ENCODE measurements around the gene GFRA4.

The GFRA4 gene

GRCh38 chr20:3663031-3663701 is at the start of gene GFRA4:
GFRA4 (minus strand) TSS chr20:3663399; CDS start chr20:3663399, 0 bp downstream.
- DNase-seq: peak in 1 of 3 experiments; percentile 82

- DNase-seq: no peak
Observed at GRCh38 chr20:3712279-3712873, 49.2 kb upstream of the GFRA4 start, which contains the start of gene SIGLEC1. SIGLEC1 (minus strand) TSS chr20:3712600; CDS start chr20:3707128, 5,472 bp downstream.

- no peak for DNase-seq
Observed at GRCh38 chr20:3711484-3711941, 48.3 kb upstream of the GFRA4 start.

- peak; percentile 55 to 73 (median 61) for DNase-seq
Observed at GRCh38 chr20:3710703-3711483, 47.7 kb upstream of the GFRA4 start.

GRCh38 chr20:3710011-3710466 is 46.8 kb upstream of the GFRA4 start:
- DNase-seq: no peak

- no peak for DNase-seq
Observed at GRCh38 chr20:3707508-3707899, 44.3 kb upstream of the GFRA4 start.

- no peak for DNase-seq
Observed at GRCh38 chr20:3706774-3707507, 43.7 kb upstream of the GFRA4 start.

GRCh38 chr20:3705970-3706739 is 43.0 kb upstream of the GFRA4 start:
- DNase-seq: no peak

- no peak for DNase-seq
Observed at GRCh38 chr20:3705491-3705969, 42.3 kb upstream of the GFRA4 start.

GRCh38 chr20:3704087-3704486 is 40.9 kb upstream of the GFRA4 start:
- peak in 1 of 3 experiments; percentile 29 for DNase-seq

- DNase-seq: no peak
Observed at GRCh38 chr20:3702611-3703391, 39.6 kb upstream of the GFRA4 start.

- DNase-seq: no peak
Observed at GRCh38 chr20:3701061-3701998, 38.1 kb upstream of the GFRA4 start.

- DNase-seq: no peak
Observed at GRCh38 chr20:3699037-3699436, 35.8 kb upstream of the GFRA4 start.

- no peak for DNase-seq
Observed at GRCh38 chr20:3698591-3699001, 35.4 kb upstream of the GFRA4 start.

GRCh38 chr20:3697588-3698305 is 34.5 kb upstream of the GFRA4 start:
- no peak for DNase-seq

GRCh38 chr20:3696745-3697587 is 33.8 kb upstream of the GFRA4 start:
- no peak for DNase-seq

- peak in 1 of 3 experiments; percentile 41 for DNase-seq
Observed at GRCh38 chr20:3696200-3696599, 33.0 kb upstream of the GFRA4 start.

- DNase-seq: no peak
Observed at GRCh38 chr20:3694864-3695263, 31.7 kb upstream of the GFRA4 start.
